Measurements from ENCODE around the gene CD4. TPM values are rescaled to one million over a fixed set of nuclear protein-coding genes. Genes with fewer than 3 reads are reported as not detected.

Gene CD4
- total and polyA plus RNA-seq, 2 of the 4 experiments (the other 2 are of a cell fraction): 5.7 to 15.0 TPM

GRCh38 chr12:6786416-6787094 is 2.8 kb upstream of the CD4 start:
- Histone ChIP-seq H3K36me3 (ENCODE audit: control insufficient read depth, insufficient read depth, low read length) (no peaks in the 10 kb centered on the region), H3K4me2 (ENCODE audit: low read depth, low read length) (no peak overlapping the region), H3K27me3 (ENCODE audit: control insufficient read depth, insufficient read depth, low read length) (no peaks in the 10 kb centered on the region), H3K9me1 (ENCODE audit: insufficient read depth, low read length) (peaks cover 8% of the 10 kb centered on the region; the same call in 1 of the 2 replicates), H4K8ac (ENCODE audit: low read depth in 2 of 2, low read length in 2 of 2) (no peak overlapping the region), H3K14ac (replicated peaks; ENCODE audit: low read depth, low read length) (no peak overlapping the region), H3K18ac (ENCODE audit: low read depth, low read length) (no peak overlapping the region), H2AFZ (replicated peaks; ENCODE audit: low read length, poor library complexity) (no peak overlapping the region), H3K23ac (ENCODE audit: low read depth, low read length) (no peak overlapping the region), H3K4me3 (ENCODE audit: insufficient read depth, low read depth, low read length) (no peak overlapping the region), H3K56ac (ENCODE audit: extremely low read depth, insufficient read depth, low read length) (no peak overlapping the region), H4K5ac (ENCODE audit: low read depth, low read length) (no peak overlapping the region), H4K20me1 (ENCODE audit: insufficient read depth, low read length) (no peaks in the 10 kb centered on the region), H2AK9ac (replicated peaks; ENCODE audit: low read depth, low read length, poor library complexity) (no peak overlapping the region), H2BK5ac (ENCODE audit: low read depth, low read length, poor library complexity, severe bottlenecking) (no peak overlapping the region), H3K4me1 (ENCODE audit: control insufficient read depth, insufficient read depth, low read length) (peaks cover 9% of the 10 kb centered on the region), H2BK15ac (ENCODE audit: low read depth, low read length) (no peak overlapping the region), H3K9ac (ENCODE audit: low read depth, low read length) (no peak overlapping the region), H3K9me3 (ENCODE audit: control insufficient read depth, insufficient read depth, low read length) (no peaks in the 10 kb centered on the region), H2AK5ac (ENCODE audit: low read depth, low read length) (no peak overlapping the region), H4K91ac (ENCODE audit: insufficient read depth, low read depth, low read length) (no peak overlapping the region), H2BK20ac (ENCODE audit: low read depth, low read length) (no peak overlapping the region), H3K4ac (ENCODE audit: low read depth, low read length) (no peak overlapping the region), H3K27ac (ENCODE audit: insufficient read depth, low read length) (no peak overlapping the region), H2BK120ac (ENCODE audit: low read depth, low read length) (no peak overlapping the region), H3K79me1 (ENCODE audit: low read depth in 1 of 2, low read length in 2 of 2) (peaks cover 0 to 4% of the 10 kb centered on the region in 2 experiments; a peak in 1 of 4 replicates)
- dilution Hi-C loops (cut with HindIII; ENCODE audit: low sequenced_read_pairs, unreplicated experiment) (no loop called here), in situ Hi-C loops (cut with MboI; ENCODE audit: low sequenced_read_pairs) (no loop called here), intact Hi-C loops (cut with micrococcal nuclease) (no loop called here)
- no peak for TF ChIP-seq CEBPB (IDR thresholded peaks at IDR 0.05; ENCODE audit: low read depth, low read length)
- TF ChIP-seq RCOR1 (IDR thresholded peaks at IDR 0.05; ENCODE audit: insufficient replicate concordance, low read length): no peak
- no peak for TF ChIP-seq NFE2L2 (IDR thresholded peaks at IDR 0.05; ENCODE audit: low read depth, low read length)
- no peak for TF ChIP-seq CHD1 (IDR thresholded peaks at IDR 0.05; ENCODE audit: low read depth, low read length)
- TF ChIP-seq SMC3 (IDR thresholded peaks at IDR 0.05; ENCODE audit: low read depth, low read length): no peak
- TF ChIP-seq POLR2A (IDR thresholded peaks at IDR 0.05; ENCODE audit: low read depth, low read length): no peak
- no peak for TF ChIP-seq FOS (IDR thresholded peaks at IDR 0.05; ENCODE audit: low read depth, low read length)
- TF ChIP-seq ELK1 (IDR thresholded peaks at IDR 0.05; ENCODE audit: borderline replicate concordance, low read depth, low read length): no peak
- no peak for TF ChIP-seq RFX5 (IDR thresholded peaks at IDR 0.05; ENCODE audit: low read depth, low read length)
- TF ChIP-seq RAD21 (IDR thresholded peaks at IDR 0.05; ENCODE audit: low read length): no peak
- no peak for TF ChIP-seq USF2 (IDR thresholded peaks at IDR 0.05; ENCODE audit: low read depth, low read length)
- no peak for TF ChIP-seq MXI1 (IDR thresholded peaks at IDR 0.05; ENCODE audit: borderline replicate concordance, low read depth, low read length)
- TF ChIP-seq MAFK (IDR thresholded peaks at IDR 0.05; ENCODE audit: low read depth, low read length): no peak
- TF ChIP-seq CTCF (conservative IDR thresholded peaks at IDR 0.05; ENCODE audit: low read depth, low read length): no peak
- no peak for TF ChIP-seq BHLHE40 (IDR thresholded peaks at IDR 0.05; ENCODE audit: low read depth, low read length)
- no peak for TF ChIP-seq MAZ (IDR thresholded peaks at IDR 0.05; ENCODE audit: borderline replicate concordance, low read depth, low read length)
- ChIA-PET POLR2A (ENCODE audit: unreplicated experiment) (interaction anchor here (0.5 to 0.7 kb wide), 2 partner anchors 253 to 315 kb away, joined by 3 to 7 read pairs; partner anchors contain the start of gene GAPDH), CTCF (interaction anchor here (0.6 kb wide), 1 partner anchor 65 kb away, joined by 3 read pairs; no protein-coding TSS in a partner anchor)
- ATAC-seq (ENCODE audit: low read depth) (no peak), DNase-seq (no peak)
- WGBS, 2 experiments (ENCODE audit: extremely low coverage in 2 of 2, insufficient read length in 1 of 2): no CpG with 5 or more reads among the region's 9 CpGs
- BruUV-seq (replicated peaks): no TSS peak
